Panc1 (cell line): ENCODE results near the gene TRABD2B. TPM values are rescaled to one million over a fixed set of nuclear protein-coding genes. Genes with fewer than 3 reads are reported as not detected.

Experiments
- ATAC-seq: fragments of 200-7000 bp; cut with Tn5 transposase; 2 replicates; pipeline ENCODE4 v1.9.1; 2020; ENCODE audit warnings: mild to moderate bottlenecking, moderate library complexity
- BruUV-seq: library from RNA; stranded (reverse); fragments of 400-500 nt; replicated peaks from 2 replicates; lab custom pipeline; 2021; lab: Mats Ljungman, UMichigan
- CTCF ChIA-PET: fragments of 300-600 bp; sonication (Branson Sonifier 250); formaldehyde crosslinking; loops from one replicate; lab custom pipeline; 2022; ENCODE audit warnings: antibody characterized with exemption; lab: Charles Lee
- POLR2A ChIA-PET: fragments of 300-600 bp; sonication (Branson Sonifier 250); formaldehyde crosslinking; loops from one replicate; lab custom pipeline; 2022; ENCODE audit warnings: antibody characterized with exemption; lab: Charles Lee
- DNase-seq: peaks from one replicate; pipeline ENCODE4 v3.0.0-alpha.2; 2010; ENCODE audit warnings: low read depth, low spot score
- H3K27ac ChIP-seq: 2 replicates; pipeline ENCODE4 v1.5.1; 2011; ENCODE audit warnings: mild to moderate bottlenecking, low read length, inconsistent platforms
- H3K27me3 ChIP-seq: fragments of 200-500 bp; sonication (Bioruptor generic); 2 replicates; pipeline ENCODE4 v1.6.0; 2014; ENCODE audit warnings: low read length, inconsistent platforms; ENCODE audit not compliant: control insufficient read depth, insufficient read depth
- H3K36me3 ChIP-seq: fragments of 200-500 bp; sonication (Bioruptor generic); 2 replicates; pipeline ENCODE4 v1.5.1; 2014; ENCODE audit warnings: inconsistent platforms, mild to moderate bottlenecking, low read length, moderate library complexity; ENCODE audit not compliant: control insufficient read depth, insufficient read depth
- H3K4me1 ChIP-seq: 2 replicates; pipeline ENCODE4 v1.5.1; 2011; ENCODE audit warnings: inconsistent platforms, mild to moderate bottlenecking, low read length, moderate library complexity; ENCODE audit not compliant: control insufficient read depth, insufficient read depth
- H3K4me3 ChIP-seq, 2 experiments: 2 replicates each; pipeline ENCODE4 v1.5.1; 2011 to 2012; ENCODE audit warnings: low read depth in 2 of 2, low read length in 2 of 2, mild to moderate bottlenecking in 2 of 2, inconsistent platforms in 1 of 2, moderate library complexity in 1 of 2
- H3K9me3 ChIP-seq: fragments of 200-500 bp; sonication (Bioruptor generic); 2 replicates; pipeline ENCODE4 v1.5.1; 2014; ENCODE audit warnings: low read depth, mild to moderate bottlenecking, inconsistent platforms, low read length, moderate library complexity; ENCODE audit not compliant: control insufficient read depth, insufficient read depth
- CTCF ChIP-seq: fragments of 450-650 bp; IDR thresholded peaks from 2 replicates; pipeline ENCODE4 v1.5.1; 2017; ENCODE audit warnings: mild to moderate bottlenecking
- POLR2AphosphoS5 ChIP-seq: IDR thresholded peaks from 2 replicates; pipeline ENCODE4 v1.6.1; 2012; ENCODE audit warnings: mild to moderate bottlenecking, low read depth, low read length, moderate library complexity
- REST ChIP-seq, 2 experiments: IDR thresholded peaks; 2 replicates each; pipeline ENCODE4 v1.6.1; 2011 to 2012; ENCODE audit warnings: low read depth in 2 of 2, control low read depth in 1 of 2, low read length in 1 of 2, mild to moderate bottlenecking in 1 of 2, moderate library complexity in 1 of 2; ENCODE audit not compliant: insufficient read depth in 1 of 2
- SIN3A ChIP-seq: IDR thresholded peaks from 2 replicates; pipeline ENCODE4 v1.6.1; 2012; ENCODE audit warnings: low read depth, mild to moderate bottlenecking, low read length, moderate library complexity, borderline replicate concordance; ENCODE audit not compliant: insufficient read depth
- TCF7L2 ChIP-seq: IDR thresholded peaks from 2 replicates; pipeline ENCODE4 v1.6.1; 2011; ENCODE audit warnings: mild to moderate bottlenecking, low read depth, low read length, inconsistent platforms
- in situ Hi-C: cut with HindIII; loops from 2 replicates; pipeline ENCODE4 v1.10.0; 2016; ENCODE audit warnings: low sequenced_read_pairs, low pct_unique_long_range_greater_than_20kb
- intact Hi-C: fragments of 100-400 bp; cut with micrococcal nuclease; formaldehyde crosslinking; loops from one replicate; pipeline ENCODE4 v1.10.0; 2022; ENCODE audit not compliant: unreplicated experiment
- total RNA-seq: library from RNA; stranded (reverse); gene quantifications from one replicate; pipeline ENCODE4 v1.2.1, GENCODE V29; 2021; ENCODE audit not compliant: unreplicated experiment

The TRABD2B gene
- total RNA-seq, 1 experiment from 2014 or later: not detected

GRCh38 chr1:47942240-47942629 is 55.0 kb downstream of the TRABD2B start:
- Histone ChIP-seq H3K4me3 (no peak overlapping the region), H3K27me3 (0 out of 2 replicates have a peak, but pooled peaks cover 3% of the 10 kb centered on the region), H3K36me3 (no peaks in the 10 kb centered on the region), H3K27ac (no peak overlapping the region), H3K4me1 (no peaks in the 10 kb centered on the region), H3K9me3 (no peaks in the 10 kb centered on the region)
- in situ Hi-C loops: no loop called here
- ChIA-PET POLR2A (interaction anchor here (0.7 kb wide), 1 partner anchor 481 kb away, joined by 3 read pairs; no protein-coding TSS in a partner anchor), CTCF (no interaction called here)
- BruUV-seq: no TSS peak
- intact Hi-C loops: no loop called here
- ATAC-seq (no peak), DNase-seq (no peak)
- TF ChIP-seq REST (IDR thresholded peaks at IDR 0.05; ENCODE audit: insufficient read depth in 1 of 2, low read depth in 2 of 2, low read length in 1 of 2): no peak

- TF ChIP-seq CTCF (no peak), REST (IDR thresholded peaks at IDR 0.05; ENCODE audit: insufficient read depth in 1 of 2, low read depth in 2 of 2, low read length in 1 of 2) (no peak), TCF7L2 (no peak), POLR2AphosphoS5 (no peak), SIN3A (no peak)
- in situ Hi-C loops: no loop called here
- H3K4me3 ChIP-seq: no peak overlapping the region
- intact Hi-C loops: no loop called here
- no TSS peak for BruUV-seq
- ChIA-PET POLR2A (no interaction called here), CTCF (no interaction called here)
- no peaks in the 10 kb centered on the region for H3K4me1 ChIP-seq
- ATAC-seq (no peak), DNase-seq (no peak)
- H3K27me3 ChIP-seq: 0 out of 2 replicates have a peak, but pooled peaks cover 3% of the 10 kb centered on the region
- no peaks in the 10 kb centered on the region for H3K9me3 ChIP-seq
- H3K36me3 ChIP-seq: no peaks in the 10 kb centered on the region
- no peak overlapping the region for H3K27ac ChIP-seq
Observed at GRCh38 chr1:47941609-47942239, 55.5 kb downstream of the TRABD2B start.
